ENCODE results near the gene ETHE1.

- TF ChIP-seq CTCF (IDR thresholded peaks at IDR 0.05): no peak
- no peak for TF ChIP-seq EP300 (IDR thresholded peaks at IDR 0.05)
- no peak for TF ChIP-seq POLR2A (IDR thresholded peaks at IDR 0.05)
Measured at GRCh38 chr19:43499042-43499441, 28.0 kb downstream of the ETHE1 start.
